Ovary (tissue), 9 donors: Measurements from ENCODE around the gene GFRA1. TPM values are rescaled to one million over a fixed set of nuclear protein-coding genes. Genes with fewer than 3 reads are reported as not detected.

ENCODE experiments used
- DNase-seq, 5 donors: peaks; one replicate each; pipeline ENCODE4 v3.0.0-alpha.2; 2019 to 2020
- H3K27ac ChIP-seq, 2 donors: fragments of 200-600 bp; one replicate each; pipeline versions ENCODE4 v1.5.1 to v1.8.0; 2019 to 2022
- H3K27me3 ChIP-seq: fragments of 200-600 bp; one replicate; pipeline ENCODE4 v1.8.0; 2022
- H3K36me3 ChIP-seq: fragments of 200-600 bp; sonication (generic); one replicate; pipeline ENCODE4 v1.5.1; 2019
- H3K4me1 ChIP-seq: one replicate; pipeline ENCODE4 v1.8.1; 2013; ENCODE audit warnings: mild to moderate bottlenecking, moderate library complexity; ENCODE audit not compliant: insufficient read depth
- H3K4me3 ChIP-seq: fragments of 200-600 bp; sonication (generic); one replicate; pipeline ENCODE4 v1.5.1; 2017
- H3K9me3 ChIP-seq, 2 donors: fragments of 200-600 bp in 1 of 2; sonication (generic) in 1 of 2; one replicate each; pipeline versions ENCODE4 v1.5.1 to v1.8.1; 2013 to 2019; ENCODE audit warnings: mild to moderate bottlenecking in 1 of 2, moderate library complexity in 1 of 2
- CTCF ChIP-seq, 3 donors: fragments of 450-650 bp in 2 of 3; fragments of 200-600 bp in 1 of 3; IDR thresholded peaks; one replicate each; pipeline versions ENCODE4 v1.5.1 to v1.8.0; 2016 to 2022; ENCODE audit warnings: antibody characterized with exemption in 3 of 3, mild to moderate bottlenecking in 1 of 3
- EP300 ChIP-seq: sonication (generic); formaldehyde crosslinking; IDR thresholded peaks from one replicate; pipeline ENCODE4 v1.6.1; 2017; ENCODE audit warnings: antibody characterized with exemption
- POLR2A ChIP-seq: fragments of 450-650 bp; IDR thresholded peaks from one replicate; pipeline ENCODE4 v1.6.1; 2017; ENCODE audit warnings: antibody characterized with exemption, mild to moderate bottlenecking, moderate library complexity
- WGBS, 3 donors: extraction: QIAGEN DNeasy Blood & Tissue Kit in 1 of 3; methylation state at CpG; one replicate each; pipeline versions ENCODE4 v1.1.5 to v1.1.7; 2013 to 2017; 5-methylcytosine and 5-hydroxymethylcytosine counted together
- intact Hi-C, 4 donors: fragments of 100-400 bp; cut with DNase I; formaldehyde crosslinking; loops; one replicate each; pipeline versions ENCODE4 v1.11.0 to v1.15.1; 2022 to 2023
- polyA plus RNA-seq, 2 donors: library from polyadenylated mRNA; stranded (reverse); fragments of 200-250 nt in 1 of 2; fragments of 350-450 nt in 1 of 2; fragmentation: Illumina TruSeq in 1 of 2; extraction: RNeasy Lipid Tissue Mini Kit (QIAGEN cat#74804) in 1 of 2; gene quantifications; one replicate each; pipeline ENCODE4 v1.2.3, GENCODE V29; 2013 to 2014
- total RNA-seq, 7 donors: library from RNA; depleted of rRNA in 2 of 7; stranded (reverse); fragments of >200 nt in 2 of 7; fragmentation: NEBNext Ultra II Directional in 3 of 7; extraction: Animal tissue kit (Norgen Biotek cat#: 25700) in 3 of 7; gene quantifications; one replicate each; pipeline versions ENCODE4 v1.1.0 to v1.2.4, GENCODE V29; 2016 to 2023
- donor health status: DM: no; HTN: no; CAD: no; lungs with moderate emphysema.
- donor health status: DM: no; HTN: no; CAD: no.
- donor health status: Bipolar disorder and iron deficiency.
- donor health status: DM: yes; HTN: yes; CAD: no.
- donor health status: DM: no; HTN: no; CAD: no.
- donor health status: DM: yes; HTN: yes; CAD: no.

Gene GFRA1
- total and polyA plus RNA-seq, 9 donors, result 3.1 to 28.4 (median 11.8) TPM

- Histone ChIP-seq H3K4me3 (no peak overlapping the region), H3K9me3 (no peaks in the 10 kb centered on the region), H3K27ac (no peak overlapping the region), H3K36me3 (no peaks in the 10 kb centered on the region), H3K27me3 (no peaks in the 10 kb centered on the region), H3K4me1 (no peaks in the 10 kb centered on the region)
- intact Hi-C loops, result no loop called here
- no peak for TF ChIP-seq EP300
- no peak for TF ChIP-seq POLR2A
- no peak for TF ChIP-seq CTCF (IDR thresholded peaks at IDR 0.05)
- 94 to 99% (median 95%) methylated on average over 7 of the region's 7 CpGs for WGBS, 3 donors
- no peak for DNase-seq
Measured at GRCh38 chr10:116067825-116068224, 205.2 kb downstream of the GFRA1 start.

DNA sequence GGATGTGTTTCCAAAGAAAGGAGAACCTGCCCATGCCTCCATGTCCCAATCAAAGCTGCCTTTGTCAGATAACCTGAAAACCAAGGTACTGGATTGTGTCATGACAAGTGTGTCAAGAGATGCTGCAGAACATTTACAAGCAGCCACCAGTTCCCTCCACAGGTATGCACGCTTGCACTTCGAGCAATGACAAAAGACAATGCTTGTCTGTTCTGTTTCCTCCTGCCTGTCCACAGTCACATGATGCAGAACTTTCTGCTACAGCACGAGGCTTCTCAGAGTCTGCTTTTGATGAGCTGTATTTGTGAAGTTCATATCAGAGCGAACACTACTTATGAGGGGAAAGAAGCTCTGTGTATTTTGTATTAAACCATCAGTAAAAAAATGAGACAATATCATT, 209.9 kb downstream of the GFRA1 start:
- Histone ChIP-seq H3K4me1 (no peaks in the 10 kb centered on the region), H3K9me3 (no peaks in the 10 kb centered on the region), H3K27me3 (no peaks in the 10 kb centered on the region), H3K4me3 (no peak overlapping the region), H3K36me3 (no peaks in the 10 kb centered on the region), H3K27ac (no peak overlapping the region)
- no peak for DNase-seq
- intact Hi-C loops, result no loop called here
- no peak for TF ChIP-seq EP300
- no peak for TF ChIP-seq POLR2A
- TF ChIP-seq CTCF (IDR thresholded peaks at IDR 0.05), result no peak
- 84 to 88% (median 87%) methylated on average over 4 of the region's 4 CpGs for WGBS, 3 donors

DNA sequence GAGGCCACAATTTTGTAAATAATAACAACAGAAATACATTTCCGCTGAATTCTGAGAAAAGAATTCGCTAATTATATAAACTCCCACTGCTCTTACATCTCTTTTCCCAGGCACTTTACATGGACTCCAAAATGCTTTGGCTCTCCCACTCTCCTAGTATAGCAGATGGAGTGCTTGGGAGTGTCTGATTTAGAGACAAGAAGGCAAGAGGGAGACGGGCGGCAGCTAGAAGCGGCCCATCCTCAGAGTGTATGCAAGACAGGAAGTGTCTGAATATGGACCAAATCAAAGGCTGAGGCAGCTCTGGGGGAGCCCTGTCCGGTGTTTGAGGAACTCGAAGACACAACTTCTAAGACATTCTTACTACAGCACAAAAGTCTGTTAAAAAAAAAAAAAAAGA, 212.1 kb downstream of the GFRA1 start:
- H3K27me3 ChIP-seq, result no peaks in the 10 kb centered on the region
- TF ChIP-seq POLR2A, result no peak
- TF ChIP-seq EP300, result no peak
- TF ChIP-seq CTCF (IDR thresholded peaks at IDR 0.05), result no peak
- WGBS, 3 donors, result 13 to 29% (median 18%) methylated on average over 7 of the region's 7 CpGs
- no peak for DNase-seq
- intact Hi-C loops, result no loop called here
- H3K4me3 ChIP-seq, result no peak overlapping the region
- H3K36me3 ChIP-seq, result no peaks in the 10 kb centered on the region
- no peaks in the 10 kb centered on the region for H3K9me3 ChIP-seq
- H3K4me1 ChIP-seq, result no peaks in the 10 kb centered on the region
- no peak overlapping the region for H3K27ac ChIP-seq

DNA sequence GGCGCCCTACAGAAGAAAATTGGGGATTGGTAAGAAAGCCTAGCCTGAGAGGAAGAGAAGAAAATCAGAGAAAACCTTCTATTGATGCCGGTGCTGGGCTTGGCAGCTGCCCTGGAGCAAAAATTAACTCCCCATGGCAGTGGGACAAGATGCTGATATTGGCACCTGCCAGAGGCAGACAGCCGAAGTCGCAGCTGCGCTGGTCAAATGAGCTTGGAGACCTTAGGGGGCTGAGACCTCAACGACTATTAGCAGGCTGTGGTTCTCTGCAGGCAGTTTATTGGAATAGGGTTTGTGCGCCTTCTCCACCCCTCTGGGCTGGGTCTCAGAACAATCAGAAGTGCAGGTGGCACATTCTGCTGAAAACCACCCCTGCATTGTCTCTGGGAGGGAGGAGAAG, 213.7 kb downstream of the GFRA1 start:
- intact Hi-C loops, result no loop called here
- Histone ChIP-seq H3K36me3 (no peaks in the 10 kb centered on the region), H3K4me1 (no peaks in the 10 kb centered on the region), H3K27ac (no peak overlapping the region), H3K4me3 (no peak overlapping the region), H3K9me3 (no peaks in the 10 kb centered on the region), H3K27me3 (no peaks in the 10 kb centered on the region)
- DNase-seq, result no peak
- WGBS, 3 donors, result 89 to 91% (median 91%) methylated on average over 7 of the region's 7 CpGs
- no peak for TF ChIP-seq EP300
- no peak for TF ChIP-seq POLR2A
- TF ChIP-seq CTCF (IDR thresholded peaks at IDR 0.05), result no peak
